OCI-LY1 (cell line): ENCODE measurements around the gene GNPTAB.

Experiments
- H2AFZ ChIP-seq: fragments of 200-600 bp; sonication (generic), shearing (Covaris generic); 2 replicates; pipeline ENCODE4 v1.6.0; 2014; ENCODE audit warnings: antibody characterized with exemption, mild to moderate bottlenecking, low read length
- H3F3A ChIP-seq: fragments of 200-600 bp; sonication (generic), shearing (Covaris generic); 2 replicates; pipeline ENCODE4 v1.6.0; 2014; ENCODE audit warnings: mild to moderate bottlenecking, antibody characterized with exemption, low read length, moderate library complexity; ENCODE audit not compliant: insufficient read depth
- H3K27ac ChIP-seq: fragments of 200-600 bp; sonication (generic); 2 replicates; pipeline ENCODE4 v1.5.1; 2014; ENCODE audit warnings: low read length, mixed run types, mild to moderate bottlenecking, low read depth; ENCODE audit not compliant: poor library complexity, severe bottlenecking
- H3K27me3 ChIP-seq: fragments of 200-600 bp; sonication (generic); 2 replicates; pipeline ENCODE4 v1.6.0; 2014; ENCODE audit warnings: antibody characterized with exemption, mild to moderate bottlenecking, low read length, moderate library complexity; ENCODE audit not compliant: insufficient read depth
- H3K36me3 ChIP-seq: fragments of 200-600 bp; sonication (generic); 2 replicates; pipeline ENCODE4 v1.6.1; 2014; ENCODE audit warnings: mild to moderate bottlenecking, antibody characterized with exemption, low read length, moderate library complexity, mixed read lengths; ENCODE audit not compliant: insufficient read depth
- H3K4me1 ChIP-seq: fragments of 200-600 bp; sonication (generic); 2 replicates; pipeline ENCODE4 v1.5.1; 2014; ENCODE audit warnings: mild to moderate bottlenecking, low read length, moderate library complexity; ENCODE audit not compliant: insufficient read depth, severe bottlenecking
- H3K4me2 ChIP-seq: fragments of 200-600 bp; sonication (generic), shearing (Covaris generic); 2 replicates; pipeline ENCODE4 v1.6.1; 2014; ENCODE audit warnings: low read length
- H3K4me3 ChIP-seq: fragments of 200-600 bp; sonication (generic); 2 replicates; pipeline ENCODE4 v1.5.1; 2014; ENCODE audit warnings: low read length, low read depth, mild to moderate bottlenecking, mixed read lengths; ENCODE audit not compliant: poor library complexity, severe bottlenecking
- H3K79me2 ChIP-seq: fragments of 200-600 bp; shearing (Covaris generic); 2 replicates; pipeline ENCODE4 v1.6.1; 2016; ENCODE audit warnings: mixed run types, low read length, mixed read lengths; ENCODE audit not compliant: insufficient read depth
- H3K9ac ChIP-seq: fragments of 200-600 bp; sonication (generic), shearing (Covaris generic); 2 replicates; pipeline ENCODE4 v1.6.1; 2014; ENCODE audit warnings: mild to moderate bottlenecking, low read length, mixed read lengths
- H3K9me2 ChIP-seq: fragments of 200-600 bp; sonication (generic), shearing (Covaris generic); 2 replicates; pipeline ENCODE4 v1.6.1; 2014; ENCODE audit warnings: low read depth, mild to moderate bottlenecking, low read length, mixed read lengths
- H3K9me3 ChIP-seq: fragments of 200-600 bp; shearing (Covaris generic); 2 replicates; pipeline ENCODE4 v1.6.1; 2014; ENCODE audit warnings: low read length, mixed read lengths
- H4K20me1 ChIP-seq: fragments of 200-600 bp; sonication (generic), shearing (Covaris generic); 2 replicates; pipeline ENCODE4 v1.6.0; 2016; ENCODE audit warnings: mild to moderate bottlenecking, low read length; ENCODE audit not compliant: insufficient read depth
- EZH2 ChIP-seq: fragments of 200-600 bp; sonication (generic), shearing (Covaris generic); IDR thresholded peaks from 2 replicates; pipeline ENCODE4 v1.8.0; 2017; ENCODE audit warnings: borderline replicate concordance, mixed run types, mild to moderate bottlenecking, antibody characterized with exemption, low read length, moderate library complexity, mixed read lengths
- TF ChIP-seq, protein P1 (sequence below): fragments of 200-600 bp; sonication (generic), shearing (Covaris generic); IDR thresholded peaks from 2 replicates; pipeline ENCODE4 v1.5.1; 2017; ENCODE audit warnings: mild to moderate bottlenecking, antibody characterized with exemption, low read length, moderate library complexity, mixed read lengths

GNPTAB gene

DNA sequence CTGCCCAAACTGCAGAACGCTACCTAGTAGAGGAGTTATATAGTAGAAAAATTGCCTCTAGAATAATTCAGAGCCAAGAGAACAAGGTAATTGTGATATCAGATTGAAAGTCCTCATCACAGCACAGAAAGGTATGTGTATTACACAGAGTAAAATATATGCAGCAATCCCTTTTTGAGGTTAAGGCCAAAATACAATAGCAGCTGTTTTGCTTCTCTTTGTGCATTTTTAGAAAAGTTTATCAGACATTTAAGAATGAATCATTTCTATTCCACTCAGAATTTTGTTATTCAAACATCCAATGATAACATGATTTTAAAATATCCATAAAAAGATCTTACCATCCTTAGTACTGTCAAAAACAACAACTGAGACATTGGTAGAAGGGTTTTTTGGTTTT lies 45.1 kb downstream of the GNPTAB start:
- Histone ChIP-seq H3K36me3 (peaks cover 36% of the 10 kb centered on the region; the same call in 1 of the 2 replicates), H3F3A (no peaks in the 10 kb centered on the region), H3K9me2 (no peaks in the 10 kb centered on the region), H3K27ac (no peak overlapping the region), H3K9ac (no peak overlapping the region), H3K79me2 (no peaks in the 10 kb centered on the region), H3K9me3 (no peaks in the 10 kb centered on the region), H3K4me1 (peaks cover 2% of the 10 kb centered on the region), H3K4me3 (no peak overlapping the region), H3K4me2 (no peak overlapping the region), H4K20me1 (no peaks in the 10 kb centered on the region), H2AFZ (no peak overlapping the region), H3K27me3 (no peaks in the 10 kb centered on the region)
- TF ChIP-seq, protein P1, sequence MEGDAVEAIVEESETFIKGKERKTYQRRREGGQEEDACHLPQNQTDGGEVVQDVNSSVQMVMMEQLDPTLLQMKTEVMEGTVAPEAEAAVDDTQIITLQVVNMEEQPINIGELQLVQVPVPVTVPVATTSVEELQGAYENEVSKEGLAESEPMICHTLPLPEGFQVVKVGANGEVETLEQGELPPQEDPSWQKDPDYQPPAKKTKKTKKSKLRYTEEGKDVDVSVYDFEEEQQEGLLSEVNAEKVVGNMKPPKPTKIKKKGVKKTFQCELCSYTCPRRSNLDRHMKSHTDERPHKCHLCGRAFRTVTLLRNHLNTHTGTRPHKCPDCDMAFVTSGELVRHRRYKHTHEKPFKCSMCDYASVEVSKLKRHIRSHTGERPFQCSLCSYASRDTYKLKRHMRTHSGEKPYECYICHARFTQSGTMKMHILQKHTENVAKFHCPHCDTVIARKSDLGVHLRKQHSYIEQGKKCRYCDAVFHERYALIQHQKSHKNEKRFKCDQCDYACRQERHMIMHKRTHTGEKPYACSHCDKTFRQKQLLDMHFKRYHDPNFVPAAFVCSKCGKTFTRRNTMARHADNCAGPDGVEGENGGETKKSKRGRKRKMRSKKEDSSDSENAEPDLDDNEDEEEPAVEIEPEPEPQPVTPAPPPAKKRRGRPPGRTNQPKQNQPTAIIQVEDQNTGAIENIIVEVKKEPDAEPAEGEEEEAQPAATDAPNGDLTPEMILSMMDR = no peak
- no peak for TF ChIP-seq EZH2

GRCh38 chr12:101784376-101784775 lies 46.4 kb downstream of the GNPTAB start:
- no peak overlapping the region for H3K4me3 ChIP-seq
- no peaks in the 10 kb centered on the region for H3K9me3 ChIP-seq
- no peaks in the 10 kb centered on the region for H4K20me1 ChIP-seq
- TF ChIP-seq, protein P1 = no peak
- TF ChIP-seq EZH2 = no peak
- no peak overlapping the region for H3K9ac ChIP-seq
- H3K4me1 ChIP-seq = peaks cover 9% of the 10 kb centered on the region
- no peaks in the 10 kb centered on the region for H3K9me2 ChIP-seq
- H3K4me2 ChIP-seq = no peak overlapping the region
- H3K27me3 ChIP-seq = no peaks in the 10 kb centered on the region
- H3K36me3 ChIP-seq = peaks cover 37% of the 10 kb centered on the region; the same call in 1 of the 2 replicates
- no peaks in the 10 kb centered on the region for H3K79me2 ChIP-seq
- H2AFZ ChIP-seq = no peak overlapping the region
- H3F3A ChIP-seq = no peaks in the 10 kb centered on the region
- no peak overlapping the region for H3K27ac ChIP-seq

DNA sequence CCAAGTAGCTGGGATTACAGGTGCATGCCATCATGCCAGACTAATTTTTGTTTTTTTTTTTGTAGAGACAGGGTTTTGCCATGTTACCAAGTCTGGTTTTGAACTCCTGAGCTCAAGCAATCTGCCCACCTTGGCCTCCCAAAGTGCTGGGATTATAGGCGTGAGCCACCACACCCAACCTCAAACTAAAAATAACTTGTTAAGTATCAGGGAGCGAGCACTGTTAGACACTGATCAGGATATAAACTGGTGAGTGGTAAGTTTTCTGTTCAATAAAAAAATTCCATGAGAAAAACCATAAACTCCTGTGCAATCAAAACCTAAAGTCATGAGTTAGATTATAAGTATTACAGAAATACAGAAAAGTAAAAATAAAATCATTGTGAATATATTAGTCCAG lies 46.9 kb downstream of the GNPTAB start:
- TF ChIP-seq EZH2 = no peak
- TF ChIP-seq, protein P1 = no peak
- peaks cover 36% of the 10 kb centered on the region; the same call in 1 of the 2 replicates for H3K36me3 ChIP-seq

More for the DNA sequence above, 46.9 kb downstream of the GNPTAB start:
- Histone ChIP-seq H3K9me3 (no peaks in the 10 kb centered on the region), H3K4me1 (peaks cover 9% of the 10 kb centered on the region), H3K27me3 (no peaks in the 10 kb centered on the region), H3K79me2 (no peaks in the 10 kb centered on the region), H3K4me2 (no peak overlapping the region), H3K4me3 (no peak overlapping the region), H3K9ac (no peak overlapping the region), H2AFZ (no peak overlapping the region), H3K27ac (no peak overlapping the region), H3K9me2 (no peaks in the 10 kb centered on the region), H4K20me1 (no peaks in the 10 kb centered on the region), H3F3A (no peaks in the 10 kb centered on the region)
